K562 treated with DMSO at 1 percent for 48 hours (cell line): Measurements from ENCODE around the gene DYNC1I2. TPM values are rescaled to one million over a fixed set of nuclear protein-coding genes. Genes with fewer than 3 reads are reported as not detected.

Experiments used
- total RNA-seq: library from RNA; unstranded; fragments of 300-600 nt; gene quantifications from 2 replicates; pipeline ENCODE4 v1.2.3, GENCODE V29; 2022; ENCODE audit warnings: low replicate concordance; ENCODE audit errors: extremely low read depth

The DYNC1I2 gene
- not detected in 2 replicates for total RNA-seq

DNA sequence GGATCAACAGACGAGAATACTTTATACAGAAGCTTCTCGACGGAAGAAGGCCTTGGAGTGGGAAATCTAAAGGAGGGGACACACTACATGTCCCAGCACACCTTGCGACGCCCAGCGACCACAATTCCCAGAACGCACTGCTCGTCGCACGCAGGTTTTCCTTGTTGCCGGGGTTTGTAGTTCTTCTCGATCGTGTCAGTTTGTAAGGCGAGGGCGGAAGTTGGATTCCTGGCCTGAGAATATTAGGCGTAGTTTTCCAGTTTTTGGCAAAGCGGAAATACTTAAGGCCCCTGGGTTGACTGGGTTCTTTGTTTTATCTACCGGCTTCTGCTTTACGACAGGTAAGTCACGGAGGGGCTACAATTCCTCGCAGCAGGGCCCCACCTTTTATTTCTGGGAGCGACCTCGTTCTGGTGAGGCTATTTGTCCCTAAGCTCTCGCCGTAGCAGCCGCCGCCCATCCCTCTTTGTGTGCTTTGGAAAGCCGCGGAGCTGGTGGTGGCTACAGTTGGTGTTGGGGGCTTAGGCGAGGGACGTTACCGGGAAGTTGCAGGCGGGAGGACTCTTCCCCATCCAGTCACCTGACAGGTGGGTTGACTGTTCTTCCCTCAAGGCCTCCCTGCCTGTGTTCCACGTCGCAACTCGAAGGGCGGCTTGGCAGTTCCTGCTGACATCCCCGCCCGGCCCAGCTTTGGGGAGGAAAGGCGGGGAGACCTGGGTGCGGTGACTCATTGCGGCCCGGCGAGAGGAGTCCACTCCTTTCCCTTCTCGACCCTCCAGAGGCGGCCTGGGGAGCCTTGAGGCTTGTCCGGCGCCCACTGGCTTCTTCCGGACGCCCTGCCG is at the start of gene DYNC1I2:
Gene DYNC1I2, plus strand, starts transcription at position 183 of the 842 bp plus-strand sequence. CDS start 2,687 bp downstream, outside the sequence.

Other genes with a start within 250 kb of the DYNC1I2 start
- not detected in 2 replicates for gene CYBRD1, start 165.0 kb upstream of the DYNC1I2 start, total RNA-seq
- not detected in 2 replicates for gene SLC25A12, start 206.8 kb downstream of the DYNC1I2 start, total RNA-seq
- gene HAT1, start 235.0 kb downstream of the DYNC1I2 start, total RNA-seq, result not detected in 2 replicates